H9 (cell line): ENCODE measurements around the gene DARS1. TPM values are rescaled to one million over a fixed set of nuclear protein-coding genes. Genes with fewer than 3 reads are reported as not detected.

Experiments used
- DNase-seq: peaks from one replicate; pipeline ENCODE4 v3.0.0-alpha.2; 2017
- H2AFZ ChIP-seq: one replicate; pipeline ENCODE4 v1.6.1; 2013; ENCODE audit warnings: mild to moderate bottlenecking, low read length, control low read depth, moderate library complexity
- H2AK5ac ChIP-seq: 2 replicates; pipeline ENCODE4 v1.6.1; 2013; ENCODE audit warnings: low read length, control low read depth, mixed read lengths; ENCODE audit not compliant: insufficient read length
- H2BK120ac ChIP-seq: one replicate; pipeline ENCODE4 v1.6.1; 2013; ENCODE audit warnings: low read depth, mild to moderate bottlenecking, low read length, control low read depth, inconsistent platforms; ENCODE audit not compliant: poor library complexity, severe bottlenecking
- H2BK12ac ChIP-seq: 2 replicates; pipeline ENCODE4 v1.6.1; 2013; ENCODE audit warnings: low read length, control low read depth, mixed read lengths, low read depth; ENCODE audit not compliant: insufficient read length
- H2BK15ac ChIP-seq: 2 replicates; pipeline ENCODE4 v1.6.1; 2013; ENCODE audit warnings: low read depth, low read length, control low read depth
- H2BK20ac ChIP-seq: one replicate; pipeline ENCODE4 v1.6.1; 2013; ENCODE audit warnings: low read depth, mild to moderate bottlenecking, low read length, control low read depth, inconsistent platforms; ENCODE audit not compliant: poor library complexity, severe bottlenecking
- H2BK5ac ChIP-seq: 2 replicates; pipeline ENCODE4 v1.6.1; 2013; ENCODE audit warnings: low read length, control low read depth, mixed read lengths; ENCODE audit not compliant: insufficient read length
- H3K14ac ChIP-seq: 2 replicates; pipeline ENCODE4 v1.6.1; 2013; ENCODE audit warnings: low read length, control low read depth; ENCODE audit not compliant: insufficient read depth
- H3K18ac ChIP-seq: 2 replicates; pipeline ENCODE4 v1.6.1; 2013; ENCODE audit warnings: low read depth, mild to moderate bottlenecking, mixed read lengths, low read length, control low read depth; ENCODE audit not compliant: insufficient read length
- H3K23ac ChIP-seq: 2 replicates; pipeline ENCODE4 v1.6.1; 2013; ENCODE audit warnings: low read length, control low read depth, mixed read lengths, low read depth; ENCODE audit not compliant: insufficient read length
- H3K23me2 ChIP-seq: 2 replicates; pipeline ENCODE4 v1.6.1; 2013; ENCODE audit warnings: low read depth, mild to moderate bottlenecking, mixed read lengths, low read length, control low read depth; ENCODE audit not compliant: insufficient read length, poor library complexity, severe bottlenecking
- H3K27ac ChIP-seq: 2 replicates; pipeline ENCODE4 v1.5.1; 2013; ENCODE audit warnings: low read length, control low read depth, mixed read lengths, low read depth; ENCODE audit not compliant: insufficient read length
- H3K27me3 ChIP-seq: 2 replicates; pipeline ENCODE4 v1.6.1; 2013; ENCODE audit warnings: low read length, control low read depth, inconsistent platforms; ENCODE audit not compliant: insufficient read depth
- H3K4ac ChIP-seq: 2 replicates; pipeline ENCODE4 v1.6.1; 2013; ENCODE audit warnings: low read depth, mild to moderate bottlenecking, control low read depth, inconsistent platforms, low read length, moderate library complexity
- H3K4me1 ChIP-seq: 2 replicates; pipeline ENCODE4 v1.6.1; 2013; ENCODE audit warnings: low read length, control low read depth, inconsistent platforms; ENCODE audit not compliant: insufficient read depth
- H3K4me2 ChIP-seq: 2 replicates; pipeline ENCODE4 v1.6.1; 2013; ENCODE audit warnings: low read length, control low read depth, mixed read lengths; ENCODE audit not compliant: insufficient read length, insufficient read depth
- H3K56ac ChIP-seq: 2 replicates; pipeline ENCODE4 v1.6.1; 2013; ENCODE audit warnings: low read depth, mild to moderate bottlenecking, mixed read lengths, low read length, control low read depth; ENCODE audit not compliant: insufficient read length
- H3K79me1 ChIP-seq: 2 replicates; pipeline ENCODE4 v1.6.1; 2013; ENCODE audit warnings: low read depth, mild to moderate bottlenecking, moderate library complexity, low read length, control low read depth, inconsistent platforms; ENCODE audit not compliant: insufficient read depth, poor library complexity, severe bottlenecking
- H3K79me2 ChIP-seq: 2 replicates; pipeline ENCODE4 v1.6.1; 2013; ENCODE audit warnings: low read length, control low read depth, inconsistent platforms; ENCODE audit not compliant: insufficient read depth
- H3K9ac ChIP-seq: 2 replicates; pipeline ENCODE4 v1.6.1; 2013; ENCODE audit warnings: low read length, control low read depth, mixed read lengths; ENCODE audit not compliant: insufficient read length; ENCODE audit errors: extremely low read depth
- H3K9me3 ChIP-seq: one replicate; pipeline ENCODE4 v1.6.1; 2013; ENCODE audit warnings: low read depth, low read length, inconsistent platforms; ENCODE audit not compliant: control insufficient read depth
- H3T11ph ChIP-seq: one replicate; pipeline ENCODE4 v1.6.1; 2013; ENCODE audit warnings: mild to moderate bottlenecking, low read length, control low read depth, inconsistent platforms
- H4K20me1 ChIP-seq: one replicate; pipeline ENCODE4 v1.6.1; 2013; ENCODE audit not compliant: control insufficient read depth, insufficient read length, insufficient read depth
- H4K5ac ChIP-seq: 2 replicates; pipeline ENCODE4 v1.6.1; 2013; ENCODE audit warnings: low read depth, mild to moderate bottlenecking, mixed read lengths, low read length, control low read depth; ENCODE audit not compliant: insufficient read length
- H4K8ac ChIP-seq: replicated peaks from 2 replicates; pipeline ENCODE4 v1.6.1; 2013; ENCODE audit warnings: low read length, control low read depth, mixed read lengths, low read depth; ENCODE audit not compliant: insufficient read length
- H4K91ac ChIP-seq: 2 replicates; pipeline ENCODE4 v1.6.1; 2013; ENCODE audit warnings: low read depth, mild to moderate bottlenecking, moderate library complexity, mixed read lengths, low read length, control low read depth; ENCODE audit not compliant: insufficient read length
- H3K27ac Mint-ChIP-seq, 3 experiments: 2 replicates in 2 of 3; 3 replicates in 1 of 3; pipeline ENCODE4 v1.8.0; 2020 to 2021; ENCODE audit warnings: mixed read lengths in 3 of 3, mild to moderate bottlenecking in 1 of 3, moderate library complexity in 1 of 3
- H3K27me3 Mint-ChIP-seq: 2 replicates; pipeline ENCODE4 v1.8.0; 2021; ENCODE audit warnings: low read depth, mild to moderate bottlenecking, moderate library complexity, mixed read lengths
- H3K36me3 Mint-ChIP-seq, 3 experiments: 2 replicates in 2 of 3; 3 replicates in 1 of 3; pipeline ENCODE4 v1.8.0; 2020 to 2021; ENCODE audit warnings: low read depth in 3 of 3, mixed read lengths in 3 of 3; ENCODE audit not compliant: insufficient read depth in 1 of 3
- H3K4me1 Mint-ChIP-seq, 2 experiments: 2 replicates each; pipeline ENCODE4 v1.8.0; 2020; ENCODE audit warnings: mixed read lengths in 2 of 2
- H3K4me3 Mint-ChIP-seq, 2 experiments: 2 replicates in 1 of 2; 3 replicates in 1 of 2; pipeline ENCODE4 v1.8.0; 2020 to 2021; ENCODE audit warnings: mild to moderate bottlenecking in 2 of 2, mixed read lengths in 2 of 2, moderate library complexity in 1 of 2
- H3K9me3 Mint-ChIP-seq, 2 experiments: 2 replicates in 1 of 2; 3 replicates in 1 of 2; pipeline ENCODE4 v1.8.0; 2020; ENCODE audit warnings: mild to moderate bottlenecking in 2 of 2, mixed read lengths in 2 of 2, moderate library complexity in 1 of 2
- CTCF ChIP-seq: fragments of 200-600 bp; sonication (generic); conservative IDR thresholded peaks from 3 replicates; pipeline ENCODE4 v1.8.0; 2021; ENCODE audit warnings: antibody characterized with exemption, mild to moderate bottlenecking
- WGBS: extraction: QIAGEN DNeasy Blood & Tissue Kit; methylation state at CpG from one replicate; pipeline ENCODE4 v1.1.7; 2013; ENCODE audit warnings: missing lambda C conversion rate, low lambda C conversion rate, mixed read lengths; ENCODE audit not compliant: insufficient read length; ENCODE audit errors: extremely low coverage; 5-methylcytosine and 5-hydroxymethylcytosine counted together
- total RNA-seq: library from RNA; stranded (reverse); gene quantifications from 2 replicates; pipeline ENCODE4 v1.2.1, GENCODE V29; 2021

Gene DARS1
- total RNA-seq, 1 experiment from 2014 or later, result 117 TPM

- WGBS, result no CpG with 5 or more reads among the region's 3 CpGs
- Histone ChIP-seq H2BK12ac (no peak overlapping the region), H2BK20ac (no peak overlapping the region), H3K23ac (no peak overlapping the region), H4K8ac (no peak overlapping the region), H3K27me3 (no peaks in the 10 kb centered on the region), H3K18ac (no peak overlapping the region), H2AK5ac (no peak overlapping the region), H2BK5ac (no peak overlapping the region), H3K79me1 (no peaks in the 10 kb centered on the region), H3K14ac (no peak overlapping the region), H4K20me1 (no peaks in the 10 kb centered on the region), H3K4ac (no peak overlapping the region), H4K91ac (no peak overlapping the region), H3K4me2 (no peak overlapping the region), H4K5ac (no peak overlapping the region), H2BK120ac (no peak overlapping the region), H3K9ac (no peak overlapping the region), H3K56ac (no peak overlapping the region), H3K27ac (no peak overlapping the region), H2BK15ac (no peak overlapping the region), H3K23me2 (no peaks in the 10 kb centered on the region), H2AFZ (no peak overlapping the region), H3K9me3 (no peaks in the 10 kb centered on the region), H3K4me1 (no peaks in the 10 kb centered on the region), H3K79me2 (no peaks in the 10 kb centered on the region), H3T11ph (no peak overlapping the region)
- DNase-seq, result no peak
- Mint-ChIP-seq H3K9me3 (no peaks in the 10 kb centered on the region), H3K36me3 (peaks cover 5 to 49% (median 32%) of the 10 kb centered on the region in 3 experiments; a peak in 5 of 7 replicates), H3K4me1 (no peaks in the 10 kb centered on the region), H3K27ac (peak overlapping the region in 1 of 3 experiments; percentile 49; a peak in 3 of 7 replicates), H3K4me3 (no peak overlapping the region), H3K27me3 (no peaks in the 10 kb centered on the region)
- TF ChIP-seq CTCF, result no peak
These were observed 58.8 kb downstream of the DARS1 start for GRCh38 chr2:135926605-135927004.
